Smooth muscle cell (in vitro differentiated cells): Measurements from ENCODE around the gene RBMS3. TPM values are rescaled to one million over a fixed set of nuclear protein-coding genes. Genes with fewer than 3 reads are reported as not detected.

Experiments
- DNase-seq: peaks from one replicate; lab custom pipeline; 2025; ENCODE audit not compliant: unreplicated experiment; lab: John Stamatoyannopoulos, UW
- H2AFZ ChIP-seq: fragments of 200-600 bp; sonication (generic); 2 replicates; pipeline ENCODE4 v1.6.0; 2016; ENCODE audit warnings: antibody characterized with exemption, low read depth, mild to moderate bottlenecking
- H3F3A ChIP-seq: fragments of 200-600 bp; sonication (generic); 2 replicates; pipeline ENCODE4 v1.6.0; 2017; ENCODE audit warnings: antibody characterized with exemption, low read depth
- H3K27ac ChIP-seq: fragments of 200-600 bp; sonication (generic); 2 replicates; pipeline ENCODE4 v1.5.1; 2016; ENCODE audit warnings: low read depth, mild to moderate bottlenecking
- H3K27me3 ChIP-seq: fragments of 200-600 bp; sonication (generic); 2 replicates; pipeline ENCODE4 v1.6.1; 2016; ENCODE audit warnings: low read depth, mild to moderate bottlenecking
- H3K36me3 ChIP-seq: fragments of 200-600 bp; sonication (generic); 2 replicates; pipeline ENCODE4 v1.5.1; 2016; ENCODE audit warnings: low read depth
- H3K4me1 ChIP-seq: fragments of 200-600 bp; sonication (generic); 2 replicates; pipeline ENCODE4 v1.5.1; 2016; ENCODE audit warnings: low read depth
- H3K4me2 ChIP-seq: fragments of 200-600 bp; sonication (generic); 2 replicates; pipeline ENCODE4 v1.6.0; 2016; ENCODE audit warnings: mild to moderate bottlenecking
- H3K4me3 ChIP-seq: fragments of 200-600 bp; sonication (generic); 2 replicates; pipeline ENCODE4 v1.5.1; 2016; ENCODE audit warnings: mild to moderate bottlenecking
- H3K79me2 ChIP-seq: fragments of 200-600 bp; sonication (generic); 2 replicates; pipeline ENCODE4 v1.6.0; 2016; ENCODE audit warnings: low read depth, mild to moderate bottlenecking
- H3K9ac ChIP-seq: fragments of 200-600 bp; sonication (generic); 2 replicates; pipeline ENCODE4 v1.6.0; 2016; ENCODE audit warnings: low read depth
- H3K9me3 ChIP-seq: fragments of 200-600 bp; sonication (generic); replicated peaks from 2 replicates; pipeline ENCODE4 v1.5.1; 2016; ENCODE audit warnings: low read depth
- H4K20me1 ChIP-seq: fragments of 200-600 bp; sonication (generic); 2 replicates; pipeline ENCODE4 v1.6.0; 2016; ENCODE audit warnings: low read depth
- CTCF ChIP-seq: fragments of 200-600 bp; sonication (generic); IDR thresholded peaks from 2 replicates; pipeline ENCODE4 v1.5.1; 2017; ENCODE audit warnings: borderline replicate concordance, mild to moderate bottlenecking, antibody characterized with exemption; ENCODE audit not compliant: insufficient read depth, poor library complexity, severe bottlenecking
- WGBS: methylation state at CpG from one replicate; pipeline ENCODE4 v1.1.7; 2016; ENCODE audit warnings: low lambda C conversion rate; 5-methylcytosine and 5-hydroxymethylcytosine counted together
- polyA plus RNA-seq: library from polyadenylated mRNA; unstranded; fragments of >200 nt; fragmentation: Nextera tagmentation; extraction: Ambion mirVana; gene quantifications from 2 replicates; pipeline ENCODE4 v1.2.1, GENCODE V29; 2016
- total RNA-seq: library from RNA; depleted of rRNA; stranded (reverse); fragments of >200 nt; gene quantifications from 2 replicates; pipeline ENCODE4 v1.2.3, GENCODE V29; 2014

The RBMS3 gene
- total and polyA plus RNA-seq, 2 experiments from 2014 or later = 42.9 to 50.6 TPM

GRCh38 chr3:29240248-29240647 lies 40.6 kb upstream of the RBMS3 start:
- Histone ChIP-seq H3K36me3 (no peaks in the 10 kb centered on the region), H3F3A (no peaks in the 10 kb centered on the region), H3K4me2 (peak overlapping the region; percentile 11), H3K4me3 (no peak overlapping the region), H3K27ac (peak overlapping the region; percentile 8), H3K9ac (no peak overlapping the region), H2AFZ (no peak overlapping the region), H3K27me3 (no peaks in the 10 kb centered on the region), H3K4me1 (no peaks in the 10 kb centered on the region), H4K20me1 (no peaks in the 10 kb centered on the region), H3K79me2 (no peaks in the 10 kb centered on the region), H3K9me3 (no peaks in the 10 kb centered on the region)
- TF ChIP-seq CTCF = no peak
- no peak for DNase-seq

- DNase-seq = no peak
- Histone ChIP-seq H4K20me1 (no peaks in the 10 kb centered on the region), H3K79me2 (no peaks in the 10 kb centered on the region), H3K27ac (no peak overlapping the region), H3K4me2 (no peak overlapping the region), H3F3A (no peaks in the 10 kb centered on the region), H3K27me3 (no peaks in the 10 kb centered on the region), H3K4me1 (no peaks in the 10 kb centered on the region), H3K9ac (no peak overlapping the region), H2AFZ (no peak overlapping the region), H3K4me3 (no peak overlapping the region), H3K36me3 (no peaks in the 10 kb centered on the region), H3K9me3 (no peaks in the 10 kb centered on the region)
- TF ChIP-seq CTCF = no peak
- 96% methylated on average over 4 of the region's 4 CpGs for WGBS
Measured at GRCh38 chr3:29240887-29241286, 40.0 kb upstream of the RBMS3 start.

GRCh38 chr3:29241855-29242254 lies 39.0 kb upstream of the RBMS3 start:
- Histone ChIP-seq H3K27ac (no peak overlapping the region), H3K9me3 (no peaks in the 10 kb centered on the region), H3K36me3 (no peaks in the 10 kb centered on the region), H4K20me1 (no peaks in the 10 kb centered on the region), H3K4me1 (no peaks in the 10 kb centered on the region), H2AFZ (peak overlapping the region; percentile 9), H3K79me2 (no peaks in the 10 kb centered on the region), H3F3A (no peaks in the 10 kb centered on the region), H3K9ac (no peak overlapping the region), H3K4me3 (no peak overlapping the region), H3K27me3 (no peaks in the 10 kb centered on the region), H3K4me2 (no peak overlapping the region)
- no peak for DNase-seq
- TF ChIP-seq CTCF = no peak

GRCh38 chr3:29242296-29242695 lies 38.6 kb upstream of the RBMS3 start:
- H4K20me1 ChIP-seq = no peaks in the 10 kb centered on the region
- H3K27ac ChIP-seq = no peak overlapping the region
- H3K9me3 ChIP-seq = no peaks in the 10 kb centered on the region
- no peak overlapping the region for H3K9ac ChIP-seq
- H3K27me3 ChIP-seq = no peaks in the 10 kb centered on the region
- no peaks in the 10 kb centered on the region for H3K36me3 ChIP-seq
- 97% methylated on average over 2 of the region's 2 CpGs for WGBS
- no peak overlapping the region for H3K4me2 ChIP-seq
- TF ChIP-seq CTCF = no peak
- peak overlapping the region; percentile 9 for H2AFZ ChIP-seq
- no peaks in the 10 kb centered on the region for H3K4me1 ChIP-seq
- H3K4me3 ChIP-seq = no peak overlapping the region
- H3K79me2 ChIP-seq = no peaks in the 10 kb centered on the region
- no peak for DNase-seq
- H3F3A ChIP-seq = no peaks in the 10 kb centered on the region
